Sigmoid colon (tissue), 7 donors: ENCODE results near the gene RHCE. TPM values are rescaled to one million over a fixed set of nuclear protein-coding genes. Genes with fewer than 3 reads are reported as not detected.
"Not testable (repeated sequence)": the region's sequence is repeated elsewhere in the genome, so short reads cannot be mapped to it uniquely, and the experiment has no call there.

ENCODE experiments used
- DNase-seq: peaks from one replicate; pipeline ENCODE4 v3.0.0-alpha.2; 2019
- H3K27ac ChIP-seq, 4 donors: fragments of 200-600 bp; sonication (generic); one replicate each; pipeline ENCODE4 v1.5.1; 2016 to 2019; ENCODE audit warnings: mild to moderate bottlenecking in 1 of 4
- H3K27me3 ChIP-seq, 3 donors: fragments of 200-600 bp; sonication (generic); one replicate each; pipeline ENCODE4 v1.5.1; 2019; ENCODE audit warnings: mild to moderate bottlenecking in 1 of 3
- H3K36me3 ChIP-seq, 4 donors: fragments of 200-600 bp; sonication (generic); one replicate each; pipeline ENCODE4 v1.5.1; 2016 to 2019
- H3K4me1 ChIP-seq, 4 donors: fragments of 200-600 bp; sonication (generic); one replicate each; pipeline ENCODE4 v1.5.1; 2017 to 2019
- H3K4me3 ChIP-seq, 4 donors: fragments of 200-600 bp; sonication (generic); one replicate each; pipeline ENCODE4 v1.5.1; 2017 to 2019; ENCODE audit warnings: mild to moderate bottlenecking in 2 of 4, moderate library complexity in 1 of 4
- H3K9me3 ChIP-seq, 4 donors: fragments of 200-600 bp in 3 of 4; sonication (generic) in 3 of 4; one replicate each; pipeline versions ENCODE4 v1.5.1 to v1.6.1; 2013 to 2019
- CTCF ChIP-seq, 4 experiments: fragments of 450-650 bp in 3 of 4; fragments of 200-600 bp in 1 of 4; IDR thresholded peaks; one replicate each; pipeline ENCODE4 v1.5.1; 2016 to 2019; ENCODE audit warnings: antibody characterized with exemption in 4 of 4, mild to moderate bottlenecking in 3 of 4, moderate library complexity in 2 of 4
- EP300 ChIP-seq, 4 donors: sonication (generic); formaldehyde crosslinking; IDR thresholded peaks; one replicate each; pipeline ENCODE4 v1.6.1; 2017; ENCODE audit warnings: antibody characterized with exemption in 4 of 4
- POLR2A ChIP-seq, 2 donors: fragments of 450-650 bp; IDR thresholded peaks; one replicate each; pipeline ENCODE4 v1.6.1; 2016; ENCODE audit warnings: antibody characterized with exemption in 2 of 2, mild to moderate bottlenecking in 2 of 2, moderate library complexity in 2 of 2
- POLR2AphosphoS5 ChIP-seq, 4 donors: sonication (generic); formaldehyde crosslinking; IDR thresholded peaks; one replicate each; pipeline ENCODE4 v1.6.1; 2017; ENCODE audit warnings: antibody characterized with exemption in 4 of 4
- WGBS, 2 donors: extraction: QIAGEN DNeasy Blood & Tissue Kit; methylation state at CpG; one replicate each; pipeline ENCODE4 v1.1.7; 2013; 5-methylcytosine and 5-hydroxymethylcytosine counted together
- intact Hi-C: fragments of 100-400 bp; cut with DNase I; formaldehyde crosslinking; loops from one replicate; pipeline ENCODE4 v1.15.1; 2023
- polyA plus RNA-seq, 3 donors: library from polyadenylated mRNA; stranded (reverse); fragments of 200-250 nt; gene quantifications; one replicate each; pipeline ENCODE4 v1.2.3, GENCODE V29; 2013
- total RNA-seq, 4 donors: library from RNA; depleted of rRNA; stranded (reverse); fragments of >200 nt; gene quantifications; one replicate each; pipeline ENCODE4 v1.1.0, GENCODE V29; 2016
- donor health status: healthy with polysubstance abuse.
- donor health status: Bipolar disorder and iron deficiency.
- donor health status: healthy.

The RHCE gene
- total and polyA plus RNA-seq, 7 donors: 0.07 to 0.83 (median 0.36) TPM; not detected in 4

- not testable (repeated sequence) for H3K9me3 ChIP-seq, H3K27me3 ChIP-seq, H3K27ac ChIP-seq, H3K4me3 ChIP-seq, H3K36me3 ChIP-seq, DNase-seq, H3K4me1 ChIP-seq
- peak in 1 of 4 experiments; percentile 32 for TF ChIP-seq CTCF (IDR thresholded peaks at IDR 0.05)
- 14 to 25% methylated on average over 6 of the region's 8 CpGs for WGBS, 2 donors
- intact Hi-C loops: loop anchor here (5.0 kb wide), 1 partner anchor 119 kb away; no protein-coding TSS in a partner anchor
Observed at GRCh38 chr1:25402947-25403803, 17.4 kb downstream of the RHCE start.

GRCh38 chr1:25398079-25398478, 22.5 kb downstream of the RHCE start:
- H3K27ac ChIP-seq, intact Hi-C loops, H3K4me1 ChIP-seq, H3K36me3 ChIP-seq, H3K27me3 ChIP-seq, H3K4me3 ChIP-seq, H3K9me3 ChIP-seq, DNase-seq: not testable (repeated sequence)
- no CpG with 5 or more reads among the region's 2 CpGs for WGBS, 2 donors

GRCh38 chr1:25397549-25397948, 23.1 kb downstream of the RHCE start:
- H3K27ac ChIP-seq, H3K27me3 ChIP-seq, DNase-seq, intact Hi-C loops, H3K9me3 ChIP-seq, H3K36me3 ChIP-seq, H3K4me1 ChIP-seq, H3K4me3 ChIP-seq: not testable (repeated sequence)
- 58 to 69% methylated on average over 4 to 5 of the region's 10 CpGs for WGBS, 2 donors

GRCh38 chr1:25392841-25393240, 27.8 kb downstream of the RHCE start:
- no peaks in the 10 kb centered on the region for H3K36me3 ChIP-seq
- no peaks in the 10 kb centered on the region for H3K9me3 ChIP-seq
- 52 to 83% methylated on average over 6 of the region's 6 CpGs for WGBS, 2 donors
- no peak overlapping the region for H3K4me3 ChIP-seq
- H3K27ac ChIP-seq: no peak overlapping the region
- TF ChIP-seq POLR2A (IDR thresholded peaks at IDR 0.05): no peak
- no peak for TF ChIP-seq POLR2AphosphoS5 (IDR thresholded peaks at IDR 0.05)
- TF ChIP-seq EP300 (IDR thresholded peaks at IDR 0.05): no peak
- no peak for TF ChIP-seq CTCF (IDR thresholded peaks at IDR 0.05)
- H3K27me3 ChIP-seq: no peaks in the 10 kb centered on the region
- intact Hi-C loops: no loop called here
- no peak for DNase-seq
- H3K4me1 ChIP-seq: no peaks in the 10 kb centered on the region

- DNase-seq, intact Hi-C loops, H3K4me3 ChIP-seq, H3K27ac ChIP-seq, H3K36me3 ChIP-seq, H3K27me3 ChIP-seq, H3K4me1 ChIP-seq, H3K9me3 ChIP-seq: not testable (repeated sequence)
- WGBS, 2 donors: 69 to 80% methylated on average over 3 of the region's 3 CpGs
Observed at GRCh38 chr1:25389721-25390120, 30.9 kb downstream of the RHCE start.

GRCh38 chr1:25388691-25389090, 31.9 kb downstream of the RHCE start:
- H3K9me3 ChIP-seq, intact Hi-C loops, DNase-seq, H3K36me3 ChIP-seq, H3K27ac ChIP-seq, H3K27me3 ChIP-seq, H3K4me1 ChIP-seq, H3K4me3 ChIP-seq: not testable (repeated sequence)
- 66 to 76% methylated on average over 9 of the region's 9 CpGs for WGBS, 2 donors

- H3K9me3 ChIP-seq, H3K27ac ChIP-seq, H3K36me3 ChIP-seq, DNase-seq, intact Hi-C loops, H3K4me1 ChIP-seq, H3K4me3 ChIP-seq, H3K27me3 ChIP-seq: not testable (repeated sequence)
- WGBS, 2 donors: 73 to 82% methylated on average over 4 of the region's 4 CpGs
Observed at GRCh38 chr1:25387096-25387495, 33.5 kb downstream of the RHCE start.

GRCh38 chr1:25383875-25384274, 36.8 kb downstream of the RHCE start:
- intact Hi-C loops, H3K9me3 ChIP-seq, H3K4me3 ChIP-seq, H3K27ac ChIP-seq, H3K4me1 ChIP-seq, H3K27me3 ChIP-seq, DNase-seq, H3K36me3 ChIP-seq: not testable (repeated sequence)
- WGBS, 2 donors: no CpG with 5 or more reads among the region's 1 CpG

- H3K4me3 ChIP-seq, H3K27me3 ChIP-seq, H3K36me3 ChIP-seq, H3K4me1 ChIP-seq, intact Hi-C loops, DNase-seq, H3K9me3 ChIP-seq, H3K27ac ChIP-seq: not testable (repeated sequence)
- 90 to 96% methylated on average over 1 of the region's 1 CpG for WGBS, 2 donors
Observed at GRCh38 chr1:25383090-25383489, 37.5 kb downstream of the RHCE start.

GRCh38 chr1:25382543-25382942, 38.1 kb downstream of the RHCE start:
- intact Hi-C loops, H3K36me3 ChIP-seq, H3K4me3 ChIP-seq, H3K4me1 ChIP-seq, H3K27ac ChIP-seq, DNase-seq, H3K27me3 ChIP-seq, H3K9me3 ChIP-seq: not testable (repeated sequence)
- 87 to 93% methylated on average over 1 of the region's 1 CpG for WGBS, 2 donors

- not testable (repeated sequence) for DNase-seq
Observed at GRCh38 chr1:25378367-25378766, 42.3 kb downstream of the RHCE start.

More at GRCh38 chr1:25378367-25378766, 42.3 kb downstream of the RHCE start:
- H3K4me3 ChIP-seq, H3K4me1 ChIP-seq, H3K27ac ChIP-seq, intact Hi-C loops, H3K9me3 ChIP-seq, H3K36me3 ChIP-seq, H3K27me3 ChIP-seq: not testable (repeated sequence)
- WGBS, 2 donors: 87 to 90% methylated on average over 3 of the region's 3 CpGs
